ENCODE results near the gene FNDC8. TPM values are rescaled to one million over a fixed set of nuclear protein-coding genes. Genes with fewer than 3 reads are reported as not detected.

The FNDC8 gene
- polyA plus RNA-seq, 1 experiment, result not detected

GRCh38 chr17:35094902-35095301, 26.5 kb upstream of the FNDC8 start:
- ChIA-PET CTCF (interaction anchor here (1.1 kb wide), 1 partner anchor 25 kb away, joined by 5 read pairs; the partner anchor contains the start of gene RAD51D), POLR2A (interaction anchor here (1.0 kb wide), 1 partner anchor 23 kb away, joined by 3 read pairs; no protein-coding TSS in a partner anchor)
- H3K27me3 ChIP-seq (ENCODE audit: control insufficient read depth, insufficient read depth, low read length), result no peaks in the 10 kb centered on the region
- H3K27ac ChIP-seq (ENCODE audit: low read depth, low read length), result peak overlapping the region; percentile 47
- H3K9me3 ChIP-seq (ENCODE audit: control insufficient read depth, insufficient read depth, low read length), result no peaks in the 10 kb centered on the region
- no peak for TF ChIP-seq CTCF (IDR thresholded peaks at IDR 0.05; ENCODE audit: low read depth, low read length)
- no peak overlapping the region for H3K4me3 ChIP-seq (ENCODE audit: low read depth, low read length)
- DNase-seq (ENCODE audit: low read depth, low spot score), result peak; percentile 60

- no peak for TF ChIP-seq CTCF (IDR thresholded peaks at IDR 0.05; ENCODE audit: low read depth, low read length)
- no peak overlapping the region for H3K4me3 ChIP-seq (ENCODE audit: low read depth, low read length)
- no peak for DNase-seq (ENCODE audit: low read depth, low spot score)
- CTCF ChIA-PET, result no interaction called here
- no peaks in the 10 kb centered on the region for H3K9me3 ChIP-seq (ENCODE audit: control insufficient read depth, insufficient read depth, low read length)
- POLR2A ChIA-PET, result no interaction called here
- H3K27ac ChIP-seq (ENCODE audit: low read depth, low read length), result peak overlapping the region; percentile 47
- no peaks in the 10 kb centered on the region for H3K27me3 ChIP-seq (ENCODE audit: control insufficient read depth, insufficient read depth, low read length)
Observed at GRCh38 chr17:35095741-35096140, 25.7 kb upstream of the FNDC8 start.

GRCh38 chr17:35097776-35098175, 23.6 kb upstream of the FNDC8 start:
- no peak for TF ChIP-seq CTCF (IDR thresholded peaks at IDR 0.05; ENCODE audit: low read depth, low read length)
- H3K9me3 ChIP-seq (ENCODE audit: control insufficient read depth, insufficient read depth, low read length), result no peaks in the 10 kb centered on the region
- POLR2A ChIA-PET, result no interaction called here
- H3K27ac ChIP-seq (ENCODE audit: low read depth, low read length), result peak overlapping the region; percentile 21
- no peak overlapping the region for H3K4me3 ChIP-seq (ENCODE audit: low read depth, low read length)
- H3K27me3 ChIP-seq (ENCODE audit: control insufficient read depth, insufficient read depth, low read length), result no peaks in the 10 kb centered on the region
- CTCF ChIA-PET, result interaction anchor here (1.7 kb wide), 1 partner anchor 8 kb away, joined by 7 read pairs; no protein-coding TSS in a partner anchor
- no peak for DNase-seq (ENCODE audit: low read depth, low spot score)

GRCh38 chr17:35099908-35100307, 21.5 kb upstream of the FNDC8 start:
- no peak overlapping the region for H3K4me3 ChIP-seq (ENCODE audit: low read depth, low read length)
- no peak for DNase-seq (ENCODE audit: low read depth, low spot score)
- ChIA-PET CTCF (no interaction called here), POLR2A (no interaction called here)
- TF ChIP-seq CTCF (IDR thresholded peaks at IDR 0.05; ENCODE audit: low read depth, low read length), result no peak
- H3K9me3 ChIP-seq (ENCODE audit: control insufficient read depth, insufficient read depth, low read length), result no peaks in the 10 kb centered on the region
- H3K27ac ChIP-seq (ENCODE audit: low read depth, low read length), result no peak overlapping the region
- H3K27me3 ChIP-seq (ENCODE audit: control insufficient read depth, insufficient read depth, low read length), result no peaks in the 10 kb centered on the region

- ChIA-PET POLR2A (interaction anchor here (0.6 kb wide), 1 partner anchor 91 kb away, joined by 5 read pairs; no protein-coding TSS in a partner anchor), CTCF (no interaction called here)
- DNase-seq (ENCODE audit: low read depth, low spot score), result no peak
- no peak for TF ChIP-seq CTCF (IDR thresholded peaks at IDR 0.05; ENCODE audit: low read depth, low read length)
- Histone ChIP-seq H3K4me3 (ENCODE audit: low read depth, low read length) (no peak overlapping the region), H3K9me3 (ENCODE audit: control insufficient read depth, insufficient read depth, low read length) (no peaks in the 10 kb centered on the region), H3K27me3 (ENCODE audit: control insufficient read depth, insufficient read depth, low read length) (no peaks in the 10 kb centered on the region), H3K27ac (ENCODE audit: low read depth, low read length) (no peak overlapping the region)
Observed at GRCh38 chr17:35101036-35101435, 20.4 kb upstream of the FNDC8 start.

Data from AG04450 (cell line).